Stomach smooth muscle (tissue), 2 donors: ENCODE measurements around the gene OSBP2.

Experiments
- H3K27ac ChIP-seq: one replicate; pipeline ENCODE4 v1.7.0; 2013; ENCODE audit warnings: mild to moderate bottlenecking, low read length, inconsistent platforms
- H3K27me3 ChIP-seq, 2 donors: one replicate each; pipeline ENCODE4 v1.7.0; 2013; ENCODE audit warnings: low read length in 2 of 2; ENCODE audit not compliant: insufficient read depth in 2 of 2, control insufficient read depth in 1 of 2
- H3K36me3 ChIP-seq, 2 donors: one replicate each; pipeline ENCODE4 v1.7.0; 2013; ENCODE audit warnings: low read length in 2 of 2; ENCODE audit not compliant: control insufficient read depth in 2 of 2, insufficient read depth in 2 of 2
- H3K4me1 ChIP-seq: one replicate; pipeline ENCODE4 v1.7.0; 2013; ENCODE audit warnings: low read length; ENCODE audit not compliant: control insufficient read depth, insufficient read depth
- H3K4me3 ChIP-seq, 2 donors: one replicate each; pipeline ENCODE4 v1.7.0; 2013; ENCODE audit warnings: low read length in 2 of 2
- H3K9ac ChIP-seq, 2 donors: one replicate each; pipeline ENCODE4 v1.7.0; 2013; ENCODE audit warnings: low read length in 2 of 2, mild to moderate bottlenecking in 1 of 2
- H3K9me3 ChIP-seq, 2 donors: one replicate each; pipeline ENCODE4 v1.7.0; 2013; ENCODE audit warnings: low read length in 2 of 2; ENCODE audit not compliant: control insufficient read depth in 2 of 2
- donor health status: healthy.
- donor health status: Pancreatic carcinoma.

Gene OSBP2

DNA sequence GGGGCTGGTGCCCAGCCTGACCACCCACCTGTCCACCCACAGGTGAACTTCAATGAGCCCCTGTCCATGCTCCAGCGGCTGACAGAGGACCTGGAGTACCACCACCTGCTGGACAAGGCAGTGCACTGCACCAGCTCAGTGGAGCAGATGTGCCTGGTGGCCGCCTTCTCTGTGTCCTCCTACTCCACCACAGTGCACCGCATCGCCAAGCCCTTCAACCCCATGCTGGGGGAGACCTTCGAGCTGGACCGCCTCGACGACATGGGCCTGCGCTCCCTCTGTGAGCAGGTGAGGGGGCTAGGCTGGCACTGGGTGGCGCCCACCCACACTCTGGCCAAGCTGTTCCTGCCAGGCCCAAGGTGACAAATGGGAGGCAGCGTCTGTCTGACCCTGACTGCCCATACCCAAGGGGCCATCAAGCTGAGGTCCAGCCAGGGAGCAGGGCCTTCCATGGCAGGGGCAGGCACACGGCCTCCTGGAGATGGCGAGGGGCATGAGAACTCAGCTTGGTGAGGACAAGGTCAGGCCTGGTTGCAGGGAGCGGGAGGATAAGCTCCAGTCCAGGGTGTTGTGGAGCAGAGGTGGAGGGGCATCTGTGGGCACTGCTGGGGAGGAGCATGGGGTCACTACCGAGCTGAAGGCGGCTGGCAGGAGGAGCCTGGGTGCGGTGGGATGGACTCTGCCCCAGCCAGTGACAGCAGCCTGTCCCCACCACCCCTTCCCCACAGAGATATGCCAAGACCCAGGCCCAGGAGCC lies 196.2 kb downstream of the OSBP2 start:
- Histone ChIP-seq H3K27me3 (no peaks in the 10 kb centered on the region), H3K4me1 (no peaks in the 10 kb centered on the region), H3K9ac (no peak overlapping the region), H3K9me3 (no peaks in the 10 kb centered on the region), H3K27ac (no peak overlapping the region), H3K4me3 (no peak overlapping the region), H3K36me3 (no peaks in the 10 kb centered on the region)

DNA sequence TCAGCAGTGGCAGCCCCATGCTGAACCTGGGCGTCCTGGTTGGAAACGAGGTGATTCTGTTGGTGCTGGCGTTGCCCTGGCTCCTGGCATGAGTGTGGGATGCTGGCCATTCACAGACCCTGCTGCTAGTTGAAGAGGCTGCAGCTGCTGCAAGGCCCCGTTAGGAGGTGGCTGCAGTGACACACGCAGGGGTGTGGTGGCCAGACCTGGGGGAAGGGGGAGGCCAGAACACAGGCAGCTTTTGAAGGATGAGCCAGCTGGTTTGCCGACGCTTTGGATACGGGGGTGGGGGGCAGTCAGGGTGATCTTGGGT lies 196.7 kb downstream of the OSBP2 start:
- Histone ChIP-seq H3K4me1 (no peaks in the 10 kb centered on the region), H3K27ac (no peak overlapping the region), H3K4me3 (no peak overlapping the region), H3K36me3 (no peaks in the 10 kb centered on the region), H3K9ac (no peak overlapping the region), H3K27me3 (no peaks in the 10 kb centered on the region), H3K9me3 (no peaks in the 10 kb centered on the region)

DNA sequence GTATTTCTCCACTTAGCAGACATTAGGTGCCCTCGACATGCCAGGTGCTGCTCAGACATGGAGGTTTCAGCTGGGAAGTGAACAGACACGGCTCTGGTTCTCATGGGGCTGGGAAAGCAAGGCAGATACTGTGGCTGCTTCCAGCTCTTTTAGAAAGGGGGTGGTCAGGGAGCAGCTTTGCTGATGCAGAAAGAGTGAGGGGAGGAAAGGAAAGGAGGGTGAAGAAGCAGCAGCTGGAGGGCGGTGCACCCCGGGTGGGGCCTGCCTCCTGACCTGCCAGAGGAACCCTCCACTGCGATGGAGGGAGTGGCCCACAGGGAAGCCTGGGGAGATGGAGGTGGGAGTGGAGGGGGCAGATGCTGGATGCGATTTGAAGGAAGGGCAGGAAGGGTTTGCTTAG lies 197.1 kb downstream of the OSBP2 start:
- no peaks in the 10 kb centered on the region for H3K36me3 ChIP-seq
- no peaks in the 10 kb centered on the region for H3K27me3 ChIP-seq
- no peaks in the 10 kb centered on the region for H3K9me3 ChIP-seq
- H3K4me1 ChIP-seq = no peaks in the 10 kb centered on the region
- no peak overlapping the region for H3K4me3 ChIP-seq
- H3K27ac ChIP-seq = no peak overlapping the region
- no peak overlapping the region for H3K9ac ChIP-seq

DNA sequence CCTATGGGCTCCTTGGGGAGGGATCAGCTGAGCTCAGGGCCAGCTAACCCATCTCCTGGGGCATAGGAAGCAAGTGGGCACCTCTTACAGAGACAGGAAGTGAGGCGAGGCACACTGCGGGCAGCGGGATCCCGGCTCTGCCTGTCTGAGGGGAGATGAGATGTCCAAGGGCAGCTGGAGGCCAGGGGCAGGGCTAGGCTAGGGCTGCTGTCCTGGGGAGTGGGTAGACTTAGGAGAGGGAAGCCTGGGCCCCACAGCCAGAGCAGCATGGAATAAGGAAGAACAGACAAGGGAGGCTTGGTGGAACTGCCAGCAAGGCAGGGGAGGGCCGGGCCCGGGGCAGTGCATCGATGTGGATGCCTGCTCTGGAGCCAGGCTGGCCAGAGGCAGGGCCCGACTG lies 197.6 kb downstream of the OSBP2 start:
- H3K27ac ChIP-seq = no peak overlapping the region

GRCh38 chr22:30892731-30893221 lies 198.1 kb downstream of the OSBP2 start:
- no peaks in the 10 kb centered on the region for H3K36me3 ChIP-seq
- no peaks in the 10 kb centered on the region for H3K4me1 ChIP-seq
- no peaks in the 10 kb centered on the region for H3K27me3 ChIP-seq
- H3K4me3 ChIP-seq = no peak overlapping the region
- no peak overlapping the region for H3K9ac ChIP-seq
- H3K9me3 ChIP-seq = no peaks in the 10 kb centered on the region
- no peak overlapping the region for H3K27ac ChIP-seq

More for the DNA sequence above, 197.6 kb downstream of the OSBP2 start:
- no peaks in the 10 kb centered on the region for H3K4me1 ChIP-seq
- no peaks in the 10 kb centered on the region for H3K27me3 ChIP-seq
- H3K36me3 ChIP-seq = no peaks in the 10 kb centered on the region
- H3K4me3 ChIP-seq = no peak overlapping the region
- no peak overlapping the region for H3K9ac ChIP-seq
- no peaks in the 10 kb centered on the region for H3K9me3 ChIP-seq

DNA sequence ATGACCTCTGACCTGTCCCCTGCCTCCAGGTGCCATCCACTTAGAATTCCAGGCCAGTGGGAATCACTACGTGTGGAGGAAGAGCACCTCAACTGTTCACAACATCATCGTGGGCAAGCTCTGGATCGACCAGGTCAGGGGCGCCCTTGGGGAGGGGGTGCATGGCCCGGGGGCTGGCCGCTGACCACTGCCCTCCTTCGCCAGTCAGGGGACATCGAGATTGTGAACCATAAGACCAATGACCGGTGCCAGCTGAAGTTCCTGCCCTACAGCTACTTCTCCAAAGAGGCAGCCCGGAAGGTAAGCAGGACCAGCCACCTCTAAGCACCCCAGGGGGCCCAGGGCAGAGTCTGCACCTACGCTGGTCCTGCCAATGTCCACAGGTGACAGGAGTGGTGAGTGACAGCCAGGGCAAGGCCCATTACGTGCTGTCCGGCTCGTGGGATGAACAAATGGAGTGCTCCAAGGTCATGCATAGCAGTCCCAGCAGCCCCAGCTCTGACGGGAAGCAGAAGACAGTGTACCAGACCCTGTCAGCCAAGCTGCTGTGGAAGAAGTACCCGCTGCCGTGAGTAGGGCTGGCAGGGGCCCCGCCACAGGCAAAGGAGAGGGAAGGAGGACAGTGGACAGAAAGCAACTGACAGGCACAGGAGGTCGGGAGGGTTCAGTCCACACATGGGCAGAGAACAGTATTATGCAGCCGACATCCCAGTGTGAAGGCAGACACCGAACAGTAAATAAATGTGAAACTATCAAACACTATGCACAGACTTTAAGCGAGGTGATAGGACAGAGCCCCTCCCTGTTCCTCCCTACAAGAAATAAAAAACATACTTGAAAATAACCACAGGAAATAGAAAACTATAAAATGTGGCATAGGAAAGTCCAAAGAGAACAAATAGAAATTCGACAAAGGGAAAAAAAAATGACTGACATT lies 199.0 kb downstream of the OSBP2 start:
- Histone ChIP-seq H3K36me3 (no peaks in the 10 kb centered on the region), H3K9me3 (peaks cover 0 to 3% of the 10 kb centered on the region in 2 donors), H3K27me3 (no peaks in the 10 kb centered on the region), H3K9ac (no peak overlapping the region), H3K27ac (no peak overlapping the region), H3K4me3 (no peak overlapping the region), H3K4me1 (no peaks in the 10 kb centered on the region)

GRCh38 chr22:30894371-30894740 lies 199.7 kb downstream of the OSBP2 start:
- peaks cover 0 to 3% of the 10 kb centered on the region in 2 donors for H3K9me3 ChIP-seq
- no peaks in the 10 kb centered on the region for H3K36me3 ChIP-seq
- H3K27ac ChIP-seq = no peak overlapping the region

GRCh38 chr22:30902496-30903357 lies 208.1 kb downstream of the OSBP2 start:
- no peak overlapping the region for H3K4me3 ChIP-seq
- H3K27ac ChIP-seq = no peak overlapping the region
- H3K27me3 ChIP-seq = no peaks in the 10 kb centered on the region
- peaks cover 0 to 5% of the 10 kb centered on the region in 2 donors for H3K9me3 ChIP-seq
- no peak overlapping the region for H3K9ac ChIP-seq
- no peaks in the 10 kb centered on the region for H3K4me1 ChIP-seq
- no peaks in the 10 kb centered on the region for H3K36me3 ChIP-seq

More at GRCh38 chr22:30894371-30894740, 199.7 kb downstream of the OSBP2 start:
- Histone ChIP-seq H3K4me3 (no peak overlapping the region), H3K4me1 (no peaks in the 10 kb centered on the region), H3K9ac (no peak overlapping the region), H3K27me3 (no peaks in the 10 kb centered on the region)

GRCh38 chr22:30903876-30904460 lies 209.3 kb downstream of the OSBP2 start:
- Histone ChIP-seq H3K4me1 (no peaks in the 10 kb centered on the region), H3K4me3 (no peak overlapping the region), H3K9me3 (peaks cover 0 to 3% of the 10 kb centered on the region in 2 donors), H3K27ac (no peak overlapping the region), H3K36me3 (no peaks in the 10 kb centered on the region), H3K27me3 (no peaks in the 10 kb centered on the region), H3K9ac (no peak overlapping the region)

- Histone ChIP-seq H3K4me1 (no peaks in the 10 kb centered on the region), H3K36me3 (no peaks in the 10 kb centered on the region), H3K27me3 (no peaks in the 10 kb centered on the region), H3K9ac (no peak overlapping the region), H3K9me3 (no peaks in the 10 kb centered on the region), H3K27ac (no peak overlapping the region), H3K4me3 (no peak overlapping the region)
These were observed 211.1 kb downstream of the OSBP2 start for GRCh38 chr22:30905696-30906341.
